Activated gamma-delta T cell treated with anti-CD3 and anti-CD28 coated beads, Interleukin-2, amount 50 U/mL, for 16 hours (primary cell): ENCODE measurements around the gene CGB3.
"Not testable (repeated sequence)": the region's sequence is repeated elsewhere in the genome, so short reads cannot be mapped to it uniquely, and the experiment has no call there.

Source experiments
- DNase-seq: peaks from one replicate; pipeline ENCODE4 v3.0.0-alpha.2; 2020; ENCODE audit warnings: low read depth

The CGB3 gene

DNA sequence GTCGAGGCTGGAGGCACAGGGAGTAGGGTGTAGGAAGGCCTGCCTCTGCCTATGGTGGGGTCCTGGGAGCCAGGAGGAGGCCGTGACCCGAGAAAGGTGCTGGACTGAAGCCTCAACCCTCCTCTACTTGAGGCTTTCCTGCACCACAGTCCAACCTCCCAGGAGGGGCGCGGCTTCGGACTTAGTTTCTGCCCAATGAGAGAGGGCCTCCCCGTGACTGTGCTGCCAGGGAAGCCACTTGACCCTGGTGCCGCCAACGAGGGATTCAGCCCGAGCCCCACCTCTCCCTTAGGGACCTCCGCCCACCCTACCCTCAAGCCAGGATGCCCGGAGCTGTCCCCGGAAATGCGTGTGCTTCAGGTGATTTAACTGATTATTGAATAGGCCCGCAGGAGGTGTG, at the start of gene CGB3:
Gene CGB3 (minus strand): TSS at position 101 of the 400 bp plus-strand sequence. CDS start 362 bp downstream, outside the sequence.
- not testable (repeated sequence) for DNase-seq

GRCh38 chr19:49071860-49072547, 47.9 kb upstream of the CGB3 start:
- DNase-seq: no peak

DNA sequence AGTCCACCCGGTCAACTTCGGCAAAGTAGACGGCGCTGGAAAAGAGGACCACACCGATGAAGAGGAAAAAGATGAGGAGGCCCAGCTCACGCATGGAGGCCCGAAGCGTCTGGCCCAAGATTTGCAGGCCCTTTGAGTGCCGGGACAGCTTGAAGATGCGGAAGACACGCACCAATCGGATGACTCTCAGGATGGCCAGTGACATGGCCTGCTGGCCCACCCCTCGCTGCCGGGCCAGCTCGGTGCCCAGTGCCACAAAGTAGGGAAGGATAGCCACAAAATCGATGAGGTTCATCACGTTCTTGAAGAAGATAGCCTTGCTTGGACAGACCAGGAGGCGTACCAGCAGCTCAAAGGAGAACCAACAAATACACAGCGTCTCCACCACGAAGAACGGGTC, 46.3 kb upstream of the CGB3 start:
- DNase-seq: no peak

GRCh38 chr19:49069026-49069425, 44.9 kb upstream of the CGB3 start:
- no peak for DNase-seq

- DNase-seq: no peak
Observed at GRCh38 chr19:49067554-49067953, 43.4 kb upstream of the CGB3 start.

GRCh38 chr19:49065905-49066512, 41.9 kb upstream of the CGB3 start:
- DNase-seq: no peak

DNA sequence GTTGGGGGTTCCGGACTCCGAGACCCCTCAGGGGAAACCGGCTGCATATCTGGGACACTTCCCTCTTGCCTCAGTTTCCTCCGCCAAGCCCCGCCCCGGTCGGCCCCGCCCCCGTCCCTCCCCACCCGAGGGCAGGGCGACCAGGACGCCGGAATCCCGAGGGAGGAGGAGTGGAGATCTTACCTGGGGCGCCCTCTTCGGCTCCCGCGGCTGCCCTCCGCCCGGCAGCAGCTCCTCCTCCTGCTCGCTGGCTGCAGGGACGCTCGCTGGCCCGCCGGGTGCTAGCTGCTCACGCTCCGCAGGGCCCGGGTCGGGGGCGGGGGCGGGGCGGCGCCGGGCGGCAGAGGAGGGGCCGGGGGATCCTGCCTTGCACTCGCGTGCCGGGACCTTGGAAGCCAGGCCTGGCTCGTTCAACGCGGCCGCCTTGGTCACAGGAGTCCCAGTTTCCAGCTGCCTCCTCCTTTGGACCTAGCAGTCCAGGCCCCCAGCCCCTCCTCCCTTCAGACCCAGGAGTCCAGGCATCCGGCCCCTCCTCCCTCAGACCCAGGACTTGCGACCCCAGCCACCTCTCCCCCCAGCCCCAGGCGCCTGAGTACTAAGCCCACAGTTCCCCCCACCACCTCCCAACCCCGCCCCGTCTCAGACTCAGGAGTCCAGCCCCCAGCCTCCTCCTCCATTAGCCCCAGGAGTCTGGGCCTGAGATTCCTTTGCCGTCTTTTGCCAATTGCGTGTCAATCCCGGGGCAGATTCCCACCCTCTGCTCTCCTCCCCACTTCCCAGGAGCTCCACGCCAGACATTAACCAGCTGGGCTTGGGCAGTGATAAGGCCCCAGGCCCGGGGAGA, 40.9 kb upstream of the CGB3 start, which contains the start of gene NTF4:
Gene NTF4 (minus strand): TSS at position 51 of the 844 bp plus-strand sequence. CDS start 2,821 bp downstream, outside the sequence.
- no peak for DNase-seq

DNA sequence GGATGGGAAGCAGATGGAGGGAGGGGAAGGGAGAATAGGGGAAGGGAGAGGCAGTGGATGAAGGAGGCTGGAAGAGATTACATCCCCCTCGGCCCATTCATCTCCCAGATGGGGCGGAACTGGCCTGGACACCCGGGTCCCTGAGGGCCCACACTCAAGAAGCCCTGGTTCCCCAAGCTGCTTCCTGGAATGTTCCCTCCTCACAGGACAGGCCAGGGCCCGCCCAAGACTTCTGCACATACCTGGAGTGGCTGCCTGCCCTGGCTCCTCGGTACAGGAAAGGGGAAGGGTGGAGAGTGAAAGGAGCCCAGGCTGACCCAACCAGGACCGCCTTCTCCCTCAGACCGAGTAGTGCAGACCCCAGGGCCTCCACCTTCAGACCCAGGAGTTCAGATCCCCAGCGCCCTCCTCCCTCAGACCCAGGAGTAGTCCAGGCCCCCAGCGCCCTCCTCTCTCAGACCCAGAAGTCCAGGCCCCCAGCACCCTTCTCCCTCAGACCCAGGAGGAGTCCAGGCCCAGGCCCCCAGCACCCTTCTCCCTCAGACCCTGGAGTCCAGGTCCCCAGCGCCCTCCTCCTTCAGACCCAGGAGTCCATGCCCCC, 40.0 kb upstream of the CGB3 start:
- DNase-seq: no peak

DNA sequence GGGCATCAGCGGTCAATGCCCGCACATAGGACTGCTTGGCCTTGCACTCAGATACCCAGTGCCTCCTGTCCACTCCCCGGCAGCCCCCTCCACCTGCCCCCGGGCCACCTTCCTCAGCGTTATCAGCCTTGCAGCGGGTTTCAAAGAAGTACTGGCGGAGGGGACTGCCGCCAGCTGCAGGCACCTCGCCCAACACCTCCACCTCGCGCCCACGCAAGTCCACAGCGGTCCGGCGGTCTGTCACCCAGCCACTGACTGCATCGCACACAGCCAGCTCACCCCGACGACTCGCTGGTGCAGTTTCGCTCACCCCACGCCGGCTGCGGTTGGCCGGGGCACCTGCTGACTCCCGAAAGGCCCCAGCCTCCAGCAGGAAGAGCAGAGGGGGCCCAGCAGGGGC, 37.3 kb upstream of the CGB3 start:
- DNase-seq: no peak

DNA sequence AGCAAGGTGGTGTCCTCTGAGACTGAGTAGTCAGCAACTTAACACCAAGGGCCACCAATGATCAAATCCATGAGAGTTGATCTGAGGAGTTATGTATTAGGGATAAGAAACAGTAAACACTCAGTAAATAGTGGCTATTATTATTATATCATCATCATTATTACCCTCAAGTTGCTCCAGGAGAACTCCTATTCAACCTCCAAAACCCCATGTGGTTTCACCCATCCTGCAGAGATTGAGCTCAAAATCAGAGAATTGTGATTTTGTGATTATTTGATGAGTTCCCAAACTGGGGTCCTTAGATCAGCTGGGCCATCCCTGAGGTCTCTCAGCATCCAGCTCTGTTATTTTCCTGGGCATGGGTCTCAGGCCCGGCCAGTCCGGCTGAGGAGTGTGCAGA, 36.9 kb upstream of the CGB3 start:
- no peak for DNase-seq

GRCh38 chr19:49059053-49059452, 34.9 kb upstream of the CGB3 start:
- DNase-seq: no peak

GRCh38 chr19:49058562-49058961, 34.4 kb upstream of the CGB3 start:
- no peak for DNase-seq

DNA sequence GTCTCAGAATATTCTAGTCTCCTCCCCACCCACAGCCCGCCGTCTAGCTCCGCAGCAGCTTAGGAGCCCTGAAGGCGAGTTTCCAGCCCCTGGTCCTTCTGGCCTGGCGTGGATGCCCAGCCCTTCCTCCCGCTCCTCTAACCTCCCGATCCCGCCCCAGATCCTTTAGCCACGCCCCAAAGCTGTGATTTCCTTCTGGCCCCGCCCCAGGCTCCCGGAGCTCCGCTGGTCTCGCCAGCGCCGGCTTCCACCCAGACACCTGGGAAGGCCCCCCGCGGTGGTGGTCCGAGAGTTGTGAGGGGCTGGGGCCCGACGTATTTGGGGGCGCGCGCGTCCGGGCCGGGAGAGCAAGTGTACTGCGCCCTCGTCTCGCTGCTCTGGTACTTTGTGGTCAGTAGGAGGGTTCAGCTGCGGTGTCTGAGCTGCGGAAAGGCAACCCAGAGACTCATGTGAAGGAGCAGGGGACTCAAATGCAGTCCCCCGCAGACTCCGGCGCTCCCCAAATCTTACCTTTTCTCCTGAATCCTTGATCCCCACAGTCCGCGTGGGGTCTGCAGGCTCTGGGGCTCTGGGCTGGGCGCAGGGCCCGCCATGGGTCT, 33.6 kb upstream of the CGB3 start, which contains the start of gene CGB7:
Gene CGB7 (minus strand): TSS at position 114 of the 599 bp plus-strand sequence. CDS start 2,374 bp downstream, outside the sequence.
- no peak for DNase-seq

- not testable (repeated sequence) for DNase-seq
Observed at GRCh38 chr19:49056902-49057596, 32.9 kb upstream of the CGB3 start.

GRCh38 chr19:49056101-49056901, 32.2 kb upstream of the CGB3 start:
- DNase-seq: peak; percentile 20

GRCh38 chr19:49050376-49051033, 26.4 kb upstream of the CGB3 start:
- DNase-seq: not testable (repeated sequence)

DNA sequence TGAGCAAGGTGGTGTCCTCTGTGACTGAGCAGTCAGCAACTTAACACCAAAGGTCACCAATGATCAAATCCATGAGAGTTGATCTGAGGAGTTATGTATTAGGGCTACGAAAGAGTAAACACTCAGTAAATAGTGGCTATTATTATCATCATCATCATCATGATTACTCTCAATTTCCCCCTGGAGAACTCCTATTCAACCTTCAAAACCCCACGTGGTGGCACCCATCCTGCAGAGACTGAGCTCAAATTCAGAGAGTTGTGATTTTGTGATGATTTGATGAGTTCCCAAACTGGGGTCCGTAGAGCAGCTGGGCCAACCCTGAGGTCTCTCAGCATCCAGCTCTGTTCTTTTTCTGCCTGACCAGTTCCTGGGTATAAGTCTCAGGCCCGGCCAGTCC, 25.7 kb upstream of the CGB3 start:
- not testable (repeated sequence) for DNase-seq

GRCh38 chr19:49049011-49049410, 24.9 kb upstream of the CGB3 start, which contains the start of gene CGB8:
TSS of gene CGB8 (minus strand) at chr19:49049111. CDS start at chr19:49048739, 372 bp downstream.
- not testable (repeated sequence) for DNase-seq

DNA sequence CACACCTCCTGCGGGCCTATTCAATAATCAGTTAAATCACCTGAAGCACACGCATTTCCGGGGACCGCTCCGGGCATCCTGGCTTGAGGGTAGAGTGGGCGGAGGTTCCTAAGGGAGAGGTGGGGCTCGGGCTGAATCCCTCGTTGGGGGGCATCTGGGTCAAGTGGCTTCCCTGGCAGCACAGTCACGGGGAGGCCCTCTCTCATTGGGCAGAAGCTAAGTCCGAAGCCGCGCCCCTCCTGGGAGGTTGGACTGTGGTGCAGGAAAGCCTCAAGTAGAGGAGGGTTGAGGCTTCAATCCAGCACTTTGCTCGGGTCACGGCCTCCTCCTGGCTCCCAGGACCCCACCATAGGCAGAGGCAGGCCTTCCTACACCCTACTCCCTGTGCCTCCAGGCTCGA, 19.4 kb upstream of the CGB3 start, which contains the start of gene CGB5:
Gene CGB5 (plus strand): TSS at position 301 of the 400 bp plus-strand sequence. CDS start 362 bp downstream, outside the sequence.
- not testable (repeated sequence) for DNase-seq
